Activated CD4-positive, alpha-beta memory T cell treated with anti-CD3 and anti-CD28 coated beads, Interleukin-2, amount 10 ng/mL, durations not matched to agents 7 days and 5 days (primary cell): ENCODE data around the gene RELL1. TPM values are rescaled to one million over a fixed set of nuclear protein-coding genes. Genes with fewer than 3 reads are reported as not detected.

Experiments used
- CTCF ChIA-PET: fragments of 350-600 bp; sonication (Branson Sonifier 250); formaldehyde crosslinking; loops from one replicate; lab custom pipeline; 2021; ENCODE audit warnings: antibody characterized with exemption, inconsistent platforms; lab: Charles Lee
- POLR2A ChIA-PET: fragments of 350-600 bp; sonication (Branson Sonifier 250); formaldehyde crosslinking; loops from one replicate; lab custom pipeline; 2021; ENCODE audit warnings: antibody characterized with exemption; lab: Charles Lee
- DNase-seq: peaks from one replicate; pipeline ENCODE4 v3.0.0-alpha.2; 2020
- H3K27ac Mint-ChIP-seq: one replicate; pipeline ENCODE4 v1.8.0; 2021; ENCODE audit warnings: mild to moderate bottlenecking, mixed read lengths
- H3K27me3 Mint-ChIP-seq: one replicate; pipeline ENCODE4 v1.8.0; 2021; ENCODE audit warnings: mixed read lengths
- H3K36me3 Mint-ChIP-seq: one replicate; pipeline ENCODE4 v1.8.0; 2021; ENCODE audit warnings: low read depth, mixed read lengths
- H3K4me1 Mint-ChIP-seq: one replicate; pipeline ENCODE4 v1.8.0; 2021; ENCODE audit warnings: mixed read lengths
- H3K4me3 Mint-ChIP-seq: one replicate; pipeline ENCODE4 v1.8.0; 2021; ENCODE audit warnings: mild to moderate bottlenecking, mixed read lengths
- H3K9me3 Mint-ChIP-seq: one replicate; pipeline ENCODE4 v1.8.0; 2021; ENCODE audit warnings: mixed read lengths
- total RNA-seq, 2 experiments: library from RNA; stranded (reverse); gene quantifications; one replicate each; pipeline ENCODE4 v1.2.3, GENCODE V29; 2021

The RELL1 gene
- total RNA-seq, 2 experiments from 2014 or later = 40.9 to 44.9 TPM

DNA sequence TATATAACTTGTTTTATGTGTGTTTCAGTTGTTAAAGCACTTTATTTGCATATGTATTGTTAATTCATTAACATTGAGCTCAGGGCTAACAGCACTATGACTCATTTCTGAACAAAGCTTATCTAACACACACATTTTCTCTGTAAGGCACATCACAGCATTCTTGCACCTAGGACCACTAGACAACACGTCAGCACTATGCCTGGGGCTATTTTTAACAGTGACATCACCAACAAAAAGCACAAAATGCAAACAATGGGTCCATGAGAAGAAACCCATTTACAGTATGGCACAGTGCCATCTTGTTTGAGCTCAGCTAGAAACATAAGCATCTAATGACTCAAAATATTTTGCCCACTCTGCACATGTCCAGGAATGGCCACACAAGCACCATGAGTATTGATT is 124.4 kb downstream of the RELL1 start:
- no peak for DNase-seq
- POLR2A ChIA-PET = no interaction called here
- H3K4me1 Mint-ChIP-seq = no peaks in the 10 kb centered on the region
- H3K27ac Mint-ChIP-seq = no peak overlapping the region
- H3K27me3 Mint-ChIP-seq = no peaks in the 10 kb centered on the region
- CTCF ChIA-PET = no interaction called here
- H3K9me3 Mint-ChIP-seq = no peaks in the 10 kb centered on the region
- no peaks in the 10 kb centered on the region for H3K36me3 Mint-ChIP-seq
- H3K4me3 Mint-ChIP-seq = no peak overlapping the region

DNA sequence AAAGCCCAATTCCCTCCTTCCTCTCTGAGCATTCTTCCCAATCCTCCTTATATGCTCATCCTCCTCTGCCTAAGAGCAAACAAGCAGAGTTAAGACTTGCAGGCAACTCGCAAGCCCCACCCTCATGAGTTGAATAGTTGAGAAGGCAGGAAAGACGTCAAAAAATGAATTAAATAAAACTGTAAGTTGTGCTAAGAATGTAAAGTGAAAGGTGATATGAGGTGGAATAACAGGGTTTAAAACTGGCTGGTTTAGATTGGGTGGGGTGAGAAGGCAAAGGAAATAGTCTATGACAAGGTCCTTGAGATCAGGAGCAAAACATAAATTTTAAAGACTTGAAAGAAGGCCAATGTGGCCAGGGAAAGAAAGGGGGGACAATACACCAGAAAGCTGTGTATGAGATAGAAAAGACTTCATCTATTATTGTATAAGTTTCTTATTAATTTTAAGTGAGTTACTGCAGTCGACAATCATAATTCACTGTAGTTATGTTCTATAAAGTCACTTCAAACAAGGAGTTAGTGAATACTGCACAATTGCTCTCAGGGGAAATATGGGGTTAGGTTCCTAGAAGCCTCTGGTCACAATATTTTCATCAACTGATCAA is 124.9 kb downstream of the RELL1 start:
- ChIA-PET POLR2A (no interaction called here), CTCF (no interaction called here)

More for the DNA sequence above, 124.9 kb downstream of the RELL1 start:
- H3K27ac Mint-ChIP-seq = no peak overlapping the region
- no peaks in the 10 kb centered on the region for H3K4me1 Mint-ChIP-seq
- H3K27me3 Mint-ChIP-seq = no peaks in the 10 kb centered on the region
- H3K9me3 Mint-ChIP-seq = no peaks in the 10 kb centered on the region
- no peak overlapping the region for H3K4me3 Mint-ChIP-seq
- H3K36me3 Mint-ChIP-seq = no peaks in the 10 kb centered on the region
- DNase-seq = no peak

Other genes with a start within 250 kb of the RELL1 start
- gene PGM2, start 140.3 kb upstream of the RELL1 start, total RNA-seq = 10 to 100 TPM; 30.6 to 37.4 TPM
- gene TBC1D1, start 204.7 kb upstream of the RELL1 start, total RNA-seq = 10 to 100 TPM; 58.8 to 62.3 TPM